ENCODE data around the gene MED12L.

MED12L gene

GRCh38 chr3:151299006-151299405 is 213.5 kb downstream of the MED12L start:
- no peaks in the 10 kb centered on the region for H3K9me3 ChIP-seq (ENCODE audit: control insufficient read depth, low read length)
- H3K27me3 ChIP-seq (replicated peaks; ENCODE audit: control insufficient read depth, insufficient read depth, low read length, poor library complexity, severe bottlenecking): no peaks in the 10 kb centered on the region
- H3K4me3 ChIP-seq (ENCODE audit: insufficient read depth, low read depth, low read length, poor library complexity, severe bottlenecking): no peak overlapping the region
- no peak for DNase-seq
- H3K27ac ChIP-seq (ENCODE audit: insufficient read depth, low read length, poor library complexity, severe bottlenecking): no peak overlapping the region
- no peaks in the 10 kb centered on the region for H3K36me3 ChIP-seq (ENCODE audit: control insufficient read depth, insufficient read depth, low read length)
- no peaks in the 10 kb centered on the region for H3K4me1 ChIP-seq (ENCODE audit: control insufficient read depth, insufficient read depth, low read length, poor library complexity, severe bottlenecking)

DNA sequence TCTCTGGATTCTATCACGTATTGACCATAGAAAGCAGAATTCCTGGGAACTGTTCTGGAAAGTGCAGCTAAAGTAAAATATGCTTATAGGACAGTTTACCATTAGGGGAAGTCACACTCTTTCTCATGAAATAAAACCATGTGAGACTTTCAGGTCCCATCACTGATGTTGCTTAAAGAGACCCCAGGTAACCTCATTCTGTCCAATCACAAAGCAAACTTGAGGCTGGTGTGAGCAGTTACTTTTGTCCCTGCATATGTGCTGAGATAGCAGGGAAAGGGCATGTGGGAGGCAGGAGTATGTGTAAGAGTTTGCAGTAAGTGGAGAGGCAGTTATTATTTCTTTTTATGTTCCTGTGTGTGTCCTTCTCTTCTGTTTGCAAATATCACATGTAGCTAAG is 215.1 kb downstream of the MED12L start:
- no peak overlapping the region for H3K4me3 ChIP-seq (ENCODE audit: insufficient read depth, low read depth, low read length, poor library complexity, severe bottlenecking)
- H3K36me3 ChIP-seq (ENCODE audit: control insufficient read depth, insufficient read depth, low read length): no peaks in the 10 kb centered on the region
- H3K4me1 ChIP-seq (ENCODE audit: control insufficient read depth, insufficient read depth, low read length, poor library complexity, severe bottlenecking): no peaks in the 10 kb centered on the region
- no peak overlapping the region for H3K27ac ChIP-seq (ENCODE audit: insufficient read depth, low read length, poor library complexity, severe bottlenecking)
- H3K27me3 ChIP-seq (replicated peaks; ENCODE audit: control insufficient read depth, insufficient read depth, low read length, poor library complexity, severe bottlenecking): no peaks in the 10 kb centered on the region
- DNase-seq: no peak
- H3K9me3 ChIP-seq (ENCODE audit: control insufficient read depth, low read length): no peaks in the 10 kb centered on the region

GRCh38 chr3:151301787-151302186 is 216.3 kb downstream of the MED12L start:
- DNase-seq: no peak
- Histone ChIP-seq H3K4me3 (ENCODE audit: insufficient read depth, low read depth, low read length, poor library complexity, severe bottlenecking) (no peak overlapping the region), H3K27ac (ENCODE audit: insufficient read depth, low read length, poor library complexity, severe bottlenecking) (no peak overlapping the region), H3K36me3 (ENCODE audit: control insufficient read depth, insufficient read depth, low read length) (no peaks in the 10 kb centered on the region), H3K27me3 (replicated peaks; ENCODE audit: control insufficient read depth, insufficient read depth, low read length, poor library complexity, severe bottlenecking) (no peaks in the 10 kb centered on the region), H3K9me3 (ENCODE audit: control insufficient read depth, low read length) (no peaks in the 10 kb centered on the region), H3K4me1 (ENCODE audit: control insufficient read depth, insufficient read depth, low read length, poor library complexity, severe bottlenecking) (no peaks in the 10 kb centered on the region)

DNA sequence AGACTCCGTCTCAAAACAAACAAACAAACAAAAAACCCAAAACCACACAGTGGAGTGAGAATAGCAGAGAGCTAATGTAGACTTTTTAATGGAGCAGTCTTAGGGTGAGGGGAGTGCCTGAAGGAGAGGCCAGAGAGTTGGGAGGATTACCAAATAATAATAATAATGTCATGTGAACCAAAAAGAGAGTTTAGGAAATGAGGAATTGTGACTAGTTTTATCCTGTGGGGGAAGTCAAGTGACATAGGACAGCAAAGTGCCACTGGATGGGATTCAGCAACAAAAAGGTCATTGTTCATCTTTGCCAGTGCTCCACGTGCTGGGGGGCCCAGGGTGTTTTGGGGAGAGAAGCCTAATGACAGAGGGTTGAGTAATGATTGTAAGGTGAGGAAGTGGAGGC is 218.3 kb downstream of the MED12L start:
- Histone ChIP-seq H3K27ac (ENCODE audit: insufficient read depth, low read length, poor library complexity, severe bottlenecking) (no peak overlapping the region), H3K4me1 (ENCODE audit: control insufficient read depth, insufficient read depth, low read length, poor library complexity, severe bottlenecking) (no peaks in the 10 kb centered on the region), H3K36me3 (ENCODE audit: control insufficient read depth, insufficient read depth, low read length) (no peaks in the 10 kb centered on the region), H3K9me3 (ENCODE audit: control insufficient read depth, low read length) (no peaks in the 10 kb centered on the region), H3K27me3 (replicated peaks; ENCODE audit: control insufficient read depth, insufficient read depth, low read length, poor library complexity, severe bottlenecking) (no peaks in the 10 kb centered on the region), H3K4me3 (ENCODE audit: insufficient read depth, low read depth, low read length, poor library complexity, severe bottlenecking) (no peak overlapping the region)
- DNase-seq: no peak

DNA sequence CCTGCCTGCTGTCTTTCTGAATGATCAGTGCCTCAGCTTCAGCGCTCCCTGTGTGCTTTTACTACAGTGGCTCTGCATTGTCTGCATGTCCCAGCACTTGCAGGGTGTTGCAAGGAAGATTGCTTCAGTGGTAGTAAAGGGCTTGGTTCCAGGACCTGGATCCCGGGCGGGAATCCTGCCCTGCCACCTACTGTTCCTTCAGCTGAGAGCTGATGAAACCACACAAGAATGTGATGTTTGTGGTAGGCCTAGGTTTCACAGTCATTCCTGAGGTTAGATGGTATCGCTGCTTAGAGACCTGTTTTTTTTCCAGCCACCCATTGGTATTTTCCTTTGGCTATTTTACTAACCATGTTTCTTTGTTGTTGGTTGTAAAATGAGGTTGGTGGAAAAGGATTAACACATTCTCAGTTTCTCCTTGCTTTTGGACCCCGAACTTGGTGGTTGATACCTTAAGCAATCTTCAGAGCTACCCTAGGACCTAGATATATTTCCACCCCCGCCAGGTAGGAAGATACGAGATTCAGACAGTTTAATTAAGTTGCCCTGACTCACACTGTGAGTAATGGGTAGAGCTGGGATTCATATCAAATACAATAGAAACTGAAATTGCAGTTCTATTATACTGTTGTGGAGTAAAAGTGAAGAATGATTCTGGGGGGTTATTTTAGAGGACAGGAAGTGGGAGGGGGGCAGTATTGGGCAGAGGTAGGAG is 219.8 kb downstream of the MED12L start:
- no peak overlapping the region for H3K27ac ChIP-seq (ENCODE audit: insufficient read depth, low read length, poor library complexity, severe bottlenecking)
- no peak overlapping the region for H3K4me3 ChIP-seq (ENCODE audit: insufficient read depth, low read depth, low read length, poor library complexity, severe bottlenecking)
- no peaks in the 10 kb centered on the region for H3K4me1 ChIP-seq (ENCODE audit: control insufficient read depth, insufficient read depth, low read length, poor library complexity, severe bottlenecking)
- H3K36me3 ChIP-seq (ENCODE audit: control insufficient read depth, insufficient read depth, low read length): no peaks in the 10 kb centered on the region
- H3K9me3 ChIP-seq (ENCODE audit: control insufficient read depth, low read length): no peaks in the 10 kb centered on the region
- no peak for DNase-seq
- H3K27me3 ChIP-seq (replicated peaks; ENCODE audit: control insufficient read depth, insufficient read depth, low read length, poor library complexity, severe bottlenecking): no peaks in the 10 kb centered on the region

- no peaks in the 10 kb centered on the region for H3K36me3 ChIP-seq (ENCODE audit: control insufficient read depth, insufficient read depth, low read length)
- no peaks in the 10 kb centered on the region for H3K9me3 ChIP-seq (ENCODE audit: control insufficient read depth, low read length)
- H3K4me1 ChIP-seq (ENCODE audit: control insufficient read depth, insufficient read depth, low read length, poor library complexity, severe bottlenecking): no peaks in the 10 kb centered on the region
- no peaks in the 10 kb centered on the region for H3K27me3 ChIP-seq (replicated peaks; ENCODE audit: control insufficient read depth, insufficient read depth, low read length, poor library complexity, severe bottlenecking)
- H3K4me3 ChIP-seq (ENCODE audit: insufficient read depth, low read depth, low read length, poor library complexity, severe bottlenecking): no peak overlapping the region
- H3K27ac ChIP-seq (ENCODE audit: insufficient read depth, low read length, poor library complexity, severe bottlenecking): no peak overlapping the region
- DNase-seq: no peak
These were observed 220.3 kb downstream of the MED12L start for GRCh38 chr3:151305775-151306151.

DNA sequence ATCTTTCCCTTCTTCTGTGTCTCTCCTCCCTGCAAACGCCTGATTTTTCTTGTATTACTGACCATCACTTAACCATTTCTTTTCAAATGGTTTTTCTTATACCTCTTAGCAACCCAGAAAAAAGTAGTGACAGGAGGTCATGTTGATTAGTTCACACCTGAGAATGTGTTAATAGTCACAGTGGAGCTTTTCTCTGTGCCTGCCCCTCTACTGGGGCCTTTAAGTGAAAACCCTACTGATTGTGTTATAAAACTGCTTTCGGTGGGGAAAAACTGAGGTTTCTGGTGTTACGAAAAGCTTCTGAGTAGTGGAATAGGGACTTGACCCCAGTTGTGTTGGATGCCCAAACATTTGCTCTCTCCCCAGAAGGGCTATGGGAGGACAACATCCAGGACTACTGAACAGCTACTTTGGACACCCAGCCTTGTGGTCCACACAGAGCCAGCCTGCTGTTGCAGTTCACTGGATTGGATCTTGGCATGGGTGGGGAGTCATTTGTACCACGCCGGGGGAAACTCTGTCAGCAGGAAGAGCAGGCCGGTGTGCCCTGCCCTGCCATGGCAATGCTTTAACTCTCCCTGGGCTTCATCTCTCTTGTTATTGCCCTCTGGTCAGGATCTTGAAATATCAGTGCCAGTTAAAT is 220.8 kb downstream of the MED12L start:
- Histone ChIP-seq H3K36me3 (ENCODE audit: control insufficient read depth, insufficient read depth, low read length) (no peaks in the 10 kb centered on the region), H3K27ac (ENCODE audit: insufficient read depth, low read length, poor library complexity, severe bottlenecking) (no peak overlapping the region), H3K9me3 (ENCODE audit: control insufficient read depth, low read length) (no peaks in the 10 kb centered on the region), H3K4me3 (ENCODE audit: insufficient read depth, low read depth, low read length, poor library complexity, severe bottlenecking) (no peak overlapping the region), H3K27me3 (replicated peaks; ENCODE audit: control insufficient read depth, insufficient read depth, low read length, poor library complexity, severe bottlenecking) (no peaks in the 10 kb centered on the region), H3K4me1 (ENCODE audit: control insufficient read depth, insufficient read depth, low read length, poor library complexity, severe bottlenecking) (no peaks in the 10 kb centered on the region)
- DNase-seq: no peak

GRCh38 chr3:151307131-151307530 is 221.7 kb downstream of the MED12L start:
- Histone ChIP-seq H3K36me3 (ENCODE audit: control insufficient read depth, insufficient read depth, low read length) (no peaks in the 10 kb centered on the region), H3K4me1 (ENCODE audit: control insufficient read depth, insufficient read depth, low read length, poor library complexity, severe bottlenecking) (no peaks in the 10 kb centered on the region), H3K27ac (ENCODE audit: insufficient read depth, low read length, poor library complexity, severe bottlenecking) (no peak overlapping the region), H3K4me3 (ENCODE audit: insufficient read depth, low read depth, low read length, poor library complexity, severe bottlenecking) (no peak overlapping the region), H3K9me3 (ENCODE audit: control insufficient read depth, low read length) (no peaks in the 10 kb centered on the region), H3K27me3 (replicated peaks; ENCODE audit: control insufficient read depth, insufficient read depth, low read length, poor library complexity, severe bottlenecking) (no peaks in the 10 kb centered on the region)
- no peak for DNase-seq

DNA sequence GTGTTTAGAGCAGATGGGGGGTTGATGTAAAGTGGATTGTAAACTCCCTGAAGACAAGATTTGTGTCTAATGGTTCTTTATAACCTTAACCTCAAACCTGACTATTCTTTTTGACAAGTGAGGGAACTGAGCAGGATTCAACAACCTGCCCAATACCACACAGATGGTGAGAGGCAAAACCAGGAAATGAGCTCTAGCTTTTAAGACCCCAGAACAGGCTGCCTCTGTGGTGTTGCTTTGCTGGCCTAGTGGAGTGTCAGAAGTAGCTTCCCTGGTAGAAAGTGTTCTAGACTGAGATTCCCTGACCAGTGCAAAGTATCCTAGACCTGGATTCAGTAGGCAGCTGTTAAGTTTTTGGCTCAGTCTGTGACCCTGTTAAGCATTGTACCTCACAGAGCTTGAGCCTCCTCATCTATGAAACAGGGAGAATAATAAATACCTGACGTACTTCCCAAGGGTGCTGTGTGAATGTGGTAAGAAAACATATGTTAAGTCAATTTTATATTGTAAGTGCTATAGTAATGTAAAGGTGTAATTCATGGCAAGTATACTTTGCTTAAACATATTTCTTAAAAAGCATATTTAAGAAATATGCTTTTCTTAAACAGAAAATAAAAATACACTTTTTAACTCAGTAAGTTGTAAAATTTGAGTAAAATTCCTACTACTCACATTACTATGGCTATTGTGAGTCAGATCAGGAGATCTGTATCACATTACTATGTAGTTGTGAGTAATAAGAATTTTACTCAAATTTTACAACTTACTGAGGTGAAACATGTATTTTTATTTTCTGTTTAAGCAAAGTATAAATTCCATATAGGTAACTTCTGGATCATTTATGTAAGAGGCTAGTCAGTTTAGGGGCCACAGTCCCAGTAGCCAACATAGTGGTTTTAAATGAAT is 222.4 kb downstream of the MED12L start:
- no peak for DNase-seq
- Histone ChIP-seq H3K4me1 (ENCODE audit: control insufficient read depth, insufficient read depth, low read length, poor library complexity, severe bottlenecking) (no peaks in the 10 kb centered on the region), H3K27me3 (replicated peaks; ENCODE audit: control insufficient read depth, insufficient read depth, low read length, poor library complexity, severe bottlenecking) (no peaks in the 10 kb centered on the region), H3K27ac (ENCODE audit: insufficient read depth, low read length, poor library complexity, severe bottlenecking) (no peak overlapping the region), H3K36me3 (ENCODE audit: control insufficient read depth, insufficient read depth, low read length) (no peaks in the 10 kb centered on the region), H3K9me3 (ENCODE audit: control insufficient read depth, low read length) (no peaks in the 10 kb centered on the region), H3K4me3 (ENCODE audit: insufficient read depth, low read depth, low read length, poor library complexity, severe bottlenecking) (no peak overlapping the region)

DNA sequence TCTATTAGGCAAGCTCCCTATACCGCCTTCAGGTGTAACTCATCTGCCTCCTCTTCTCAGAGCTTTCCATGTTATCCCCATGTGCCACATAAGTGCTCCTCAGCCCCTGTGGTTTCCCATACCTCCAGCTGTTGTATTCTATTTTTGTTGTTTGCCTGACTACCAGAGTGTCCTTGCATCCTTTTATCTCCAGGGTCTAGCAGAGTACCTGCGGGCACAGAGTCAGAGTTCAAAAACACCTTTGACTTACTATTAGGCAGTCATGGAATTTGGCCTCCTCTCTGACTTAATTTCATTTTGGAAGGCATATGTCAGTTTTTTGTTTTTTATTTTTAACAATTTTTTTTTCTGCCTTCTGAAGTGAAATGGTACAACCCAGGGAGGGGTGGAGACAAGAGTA is 224.1 kb downstream of the MED12L start:
- no peaks in the 10 kb centered on the region for H3K4me1 ChIP-seq (ENCODE audit: control insufficient read depth, insufficient read depth, low read length, poor library complexity, severe bottlenecking)
- H3K27me3 ChIP-seq (replicated peaks; ENCODE audit: control insufficient read depth, insufficient read depth, low read length, poor library complexity, severe bottlenecking): no peaks in the 10 kb centered on the region
- no peak for DNase-seq
- H3K4me3 ChIP-seq (ENCODE audit: insufficient read depth, low read depth, low read length, poor library complexity, severe bottlenecking): no peak overlapping the region
- no peak overlapping the region for H3K27ac ChIP-seq (ENCODE audit: insufficient read depth, low read length, poor library complexity, severe bottlenecking)
- H3K36me3 ChIP-seq (ENCODE audit: control insufficient read depth, insufficient read depth, low read length): no peaks in the 10 kb centered on the region
- H3K9me3 ChIP-seq (ENCODE audit: control insufficient read depth, low read length): no peaks in the 10 kb centered on the region
